ENCODE results near the gene SLC16A2.

SLC16A2 gene

GRCh38 chrX:74535408-74536151 lies 114.3 kb downstream of the SLC16A2 start:
- H3K36me3 ChIP-seq (ENCODE audit: control insufficient read depth, insufficient read depth, low read length) = no peaks in the 10 kb centered on the region
- H3K9me3 ChIP-seq (ENCODE audit: control insufficient read depth, low read length) = no peaks in the 10 kb centered on the region
- peak overlapping the region; percentile 38 for H3K4me3 ChIP-seq (ENCODE audit: extremely low read depth, insufficient read depth, low read length, poor library complexity, severe bottlenecking)
- H3K4me1 ChIP-seq (ENCODE audit: control insufficient read depth, insufficient read depth, low read length, poor library complexity, severe bottlenecking) = no peaks in the 10 kb centered on the region
- H3K27ac ChIP-seq (ENCODE audit: low read depth, low read length, severe bottlenecking) = peak overlapping the region; percentile 29
- WGBS, 2 experiments (ENCODE audit: insufficient coverage in 2 of 2) = 0% methylated on average over 1 to 6 of the region's 37 CpGs

GRCh38 chrX:74536152-74536831 lies 115.0 kb downstream of the SLC16A2 start:
- peak overlapping the region; percentile 38 for H3K4me3 ChIP-seq (ENCODE audit: extremely low read depth, insufficient read depth, low read length, poor library complexity, severe bottlenecking)
- H3K27ac ChIP-seq (ENCODE audit: low read depth, low read length, severe bottlenecking) = peak overlapping the region; percentile 57
- WGBS, 2 experiments (ENCODE audit: insufficient coverage in 2 of 2) = 0% methylated on average over 16 of the region's 48 CpGs; no CpG with 5 or more reads in 1 of the 2 experiments
- no peaks in the 10 kb centered on the region for H3K9me3 ChIP-seq (ENCODE audit: control insufficient read depth, low read length)
- no peaks in the 10 kb centered on the region for H3K36me3 ChIP-seq (ENCODE audit: control insufficient read depth, insufficient read depth, low read length)
- H3K4me1 ChIP-seq (ENCODE audit: control insufficient read depth, insufficient read depth, low read length, poor library complexity, severe bottlenecking) = no peaks in the 10 kb centered on the region

- Histone ChIP-seq H3K36me3 (ENCODE audit: control insufficient read depth, insufficient read depth, low read length) (no peaks in the 10 kb centered on the region), H3K9me3 (ENCODE audit: control insufficient read depth, low read length) (no peaks in the 10 kb centered on the region), H3K4me1 (ENCODE audit: control insufficient read depth, insufficient read depth, low read length, poor library complexity, severe bottlenecking) (no peaks in the 10 kb centered on the region), H3K27ac (ENCODE audit: low read depth, low read length, severe bottlenecking) (peak overlapping the region; percentile 57), H3K4me3 (ENCODE audit: extremely low read depth, insufficient read depth, low read length, poor library complexity, severe bottlenecking) (peak overlapping the region; percentile 38)
- 4% methylated on average over 4 of the region's 26 CpGs; no CpG with 5 or more reads in 1 of the 2 experiments for WGBS, 2 experiments (ENCODE audit: insufficient coverage in 2 of 2)
These were observed 115.6 kb downstream of the SLC16A2 start for GRCh38 chrX:74536832-74537371.

DNA sequence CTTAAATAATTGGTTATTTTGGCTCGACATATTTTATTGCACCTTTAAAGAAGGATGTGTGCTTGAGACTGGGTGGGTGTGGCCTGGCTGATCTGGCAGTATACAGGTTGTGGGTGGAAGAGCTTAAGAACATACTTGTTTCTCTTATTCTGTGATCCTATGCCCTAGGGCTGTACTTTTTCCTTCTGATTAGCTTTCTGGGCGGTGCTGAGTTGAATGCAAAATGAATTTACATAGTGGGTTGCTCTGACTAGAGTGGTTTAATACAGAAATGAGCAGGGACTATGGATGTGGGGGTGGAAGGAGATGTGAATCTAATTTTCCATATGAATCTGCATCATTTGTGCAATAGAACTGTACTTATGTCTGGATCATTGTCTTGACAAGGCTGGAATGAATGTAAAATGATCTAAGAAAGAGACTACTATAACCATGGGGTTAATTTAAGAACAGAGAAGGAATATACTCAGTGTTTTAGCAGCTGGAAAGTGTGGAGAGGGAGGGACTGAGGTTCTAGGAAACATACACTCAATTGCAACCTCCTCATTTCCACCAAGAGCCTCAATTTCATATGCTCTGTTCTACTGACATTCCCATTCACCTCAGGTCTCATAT lies 119.4 kb downstream of the SLC16A2 start:
- Histone ChIP-seq H3K36me3 (ENCODE audit: control insufficient read depth, insufficient read depth, low read length) (no peaks in the 10 kb centered on the region), H3K27ac (ENCODE audit: low read depth, low read length, severe bottlenecking) (no peak overlapping the region), H3K9me3 (ENCODE audit: control insufficient read depth, low read length) (no peaks in the 10 kb centered on the region), H3K4me1 (ENCODE audit: control insufficient read depth, insufficient read depth, low read length, poor library complexity, severe bottlenecking) (no peaks in the 10 kb centered on the region), H3K4me3 (ENCODE audit: extremely low read depth, insufficient read depth, low read length, poor library complexity, severe bottlenecking) (no peak overlapping the region)
- 100% methylated on average over 2 of the region's 2 CpGs; no CpG with 5 or more reads in 1 of the 2 experiments for WGBS, 2 experiments (ENCODE audit: insufficient coverage in 2 of 2)

DNA sequence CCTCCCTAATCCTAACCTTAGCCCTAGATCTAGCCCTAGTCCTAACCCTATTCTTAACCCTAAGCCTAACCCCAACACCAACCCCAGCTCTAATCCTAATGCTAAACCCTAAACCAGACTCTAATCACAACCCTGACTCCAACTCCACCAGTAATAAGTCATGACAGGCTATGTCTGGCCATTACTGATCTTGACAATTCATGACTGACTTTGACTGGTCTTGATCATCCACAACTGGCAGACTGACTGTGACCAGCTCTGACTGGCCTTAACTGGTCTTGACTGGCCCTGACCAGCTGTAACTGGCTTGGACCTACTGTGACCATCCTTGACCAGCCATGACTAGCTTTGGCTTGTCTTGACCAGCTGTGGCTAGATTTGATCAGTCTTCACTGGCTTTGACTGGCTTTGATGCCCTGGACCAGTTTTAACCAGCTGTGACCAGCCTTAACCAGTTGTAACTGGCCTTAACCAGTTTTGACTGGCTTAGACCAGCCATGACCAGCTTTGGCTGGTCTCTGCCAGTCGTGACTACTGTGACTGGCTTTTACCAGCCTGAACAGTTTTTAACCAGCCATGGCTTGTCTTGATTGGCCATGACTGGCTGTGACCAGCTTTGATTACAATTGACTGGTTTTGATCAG lies 124.7 kb downstream of the SLC16A2 start:
- no peak overlapping the region for H3K4me3 ChIP-seq (ENCODE audit: extremely low read depth, insufficient read depth, low read length, poor library complexity, severe bottlenecking)
- 78 to 100% methylated on average over 1 of the region's 1 CpG for WGBS, 2 experiments (ENCODE audit: insufficient coverage in 2 of 2)
- H3K27ac ChIP-seq (ENCODE audit: low read depth, low read length, severe bottlenecking) = no peak overlapping the region
- no peaks in the 10 kb centered on the region for H3K4me1 ChIP-seq (ENCODE audit: control insufficient read depth, insufficient read depth, low read length, poor library complexity, severe bottlenecking)
- no peaks in the 10 kb centered on the region for H3K9me3 ChIP-seq (ENCODE audit: control insufficient read depth, low read length)
- no peaks in the 10 kb centered on the region for H3K36me3 ChIP-seq (ENCODE audit: control insufficient read depth, insufficient read depth, low read length)

DNA sequence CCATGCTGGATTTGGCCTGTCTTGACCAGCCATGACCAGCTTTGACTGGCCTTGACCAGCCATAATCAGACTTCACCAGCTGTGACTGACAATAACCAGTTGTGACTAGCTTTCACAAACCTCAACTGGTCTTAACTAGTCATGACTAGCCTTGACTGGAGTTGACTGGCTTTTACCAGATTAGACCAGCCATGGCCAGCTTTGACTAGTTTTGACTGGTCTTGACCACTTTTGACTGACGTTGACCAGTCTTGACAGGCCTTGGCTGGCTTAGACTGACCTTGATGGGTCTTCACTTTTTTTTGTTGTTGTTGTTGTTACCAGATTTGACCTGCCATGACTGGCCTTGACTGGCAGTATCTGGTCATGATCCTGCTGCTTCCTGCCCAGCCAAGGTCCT lies 125.7 kb downstream of the SLC16A2 start:
- WGBS, 2 experiments (ENCODE audit: insufficient coverage in 2 of 2) = 100% methylated on average over 1 of the region's 1 CpG; no CpG with 5 or more reads in 1 of the 2 experiments
- peak overlapping the region; percentile 23 for H3K27ac ChIP-seq (ENCODE audit: low read depth, low read length, severe bottlenecking)
- no peaks in the 10 kb centered on the region for H3K9me3 ChIP-seq (ENCODE audit: control insufficient read depth, low read length)
- H3K36me3 ChIP-seq (ENCODE audit: control insufficient read depth, insufficient read depth, low read length) = no peaks in the 10 kb centered on the region
- no peak overlapping the region for H3K4me3 ChIP-seq (ENCODE audit: extremely low read depth, insufficient read depth, low read length, poor library complexity, severe bottlenecking)
- no peaks in the 10 kb centered on the region for H3K4me1 ChIP-seq (ENCODE audit: control insufficient read depth, insufficient read depth, low read length, poor library complexity, severe bottlenecking)

DNA sequence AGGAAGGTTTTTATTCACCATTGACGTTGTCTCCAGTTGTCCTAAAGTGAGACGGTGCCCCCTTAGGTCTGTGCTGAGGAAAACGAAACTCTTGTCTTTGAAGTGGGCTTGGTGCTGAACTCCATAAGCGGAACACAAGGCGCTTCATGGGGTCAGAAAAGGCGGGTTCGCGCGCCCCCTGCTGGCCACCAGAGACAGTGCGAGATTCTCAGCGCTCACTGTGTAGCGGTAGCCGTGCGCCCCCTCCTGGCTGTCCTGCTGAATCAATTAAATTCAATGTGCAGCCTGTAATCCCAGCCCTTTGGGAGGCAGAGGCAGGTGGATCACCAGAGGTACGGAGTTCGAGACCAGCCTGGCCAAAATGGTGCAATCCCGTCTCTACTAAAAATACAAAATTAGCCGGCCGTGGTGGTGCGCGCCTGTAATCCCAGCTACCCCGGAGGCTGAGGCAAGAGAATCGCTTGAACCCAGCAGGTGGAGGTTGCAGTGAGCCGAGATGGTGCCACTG lies 129.1 kb downstream of the SLC16A2 start:
- H3K36me3 ChIP-seq (ENCODE audit: control insufficient read depth, insufficient read depth, low read length) = no peaks in the 10 kb centered on the region
- no peaks in the 10 kb centered on the region for H3K9me3 ChIP-seq (ENCODE audit: control insufficient read depth, low read length)
- H3K4me1 ChIP-seq (ENCODE audit: control insufficient read depth, insufficient read depth, low read length, poor library complexity, severe bottlenecking) = no peaks in the 10 kb centered on the region
- WGBS, 2 experiments (ENCODE audit: insufficient coverage in 2 of 2) = 4% methylated on average over 5 of the region's 24 CpGs; no CpG with 5 or more reads in 1 of the 2 experiments
- no peak overlapping the region for H3K4me3 ChIP-seq (ENCODE audit: extremely low read depth, insufficient read depth, low read length, poor library complexity, severe bottlenecking)
- no peak overlapping the region for H3K27ac ChIP-seq (ENCODE audit: low read depth, low read length, severe bottlenecking)

GRCh38 chrX:74551934-74552333 lies 130.6 kb downstream of the SLC16A2 start:
- no peaks in the 10 kb centered on the region for H3K36me3 ChIP-seq (ENCODE audit: control insufficient read depth, insufficient read depth, low read length)
- H3K4me3 ChIP-seq (ENCODE audit: extremely low read depth, insufficient read depth, low read length, poor library complexity, severe bottlenecking) = no peak overlapping the region
- H3K4me1 ChIP-seq (ENCODE audit: control insufficient read depth, insufficient read depth, low read length, poor library complexity, severe bottlenecking) = no peaks in the 10 kb centered on the region
- H3K9me3 ChIP-seq (ENCODE audit: control insufficient read depth, low read length) = no peaks in the 10 kb centered on the region
- no CpG with 5 or more reads among the region's 2 CpGs for WGBS, 2 experiments (ENCODE audit: insufficient coverage in 2 of 2)
- no peak overlapping the region for H3K27ac ChIP-seq (ENCODE audit: low read depth, low read length, severe bottlenecking)

- no CpG with 5 or more reads among the region's 2 CpGs for WGBS, 2 experiments (ENCODE audit: insufficient coverage in 2 of 2)
- no peak overlapping the region for H3K27ac ChIP-seq (ENCODE audit: low read depth, low read length, severe bottlenecking)
- no peaks in the 10 kb centered on the region for H3K9me3 ChIP-seq (ENCODE audit: control insufficient read depth, low read length)
- no peaks in the 10 kb centered on the region for H3K36me3 ChIP-seq (ENCODE audit: control insufficient read depth, insufficient read depth, low read length)
- no peak overlapping the region for H3K4me3 ChIP-seq (ENCODE audit: extremely low read depth, insufficient read depth, low read length, poor library complexity, severe bottlenecking)
- no peaks in the 10 kb centered on the region for H3K4me1 ChIP-seq (ENCODE audit: control insufficient read depth, insufficient read depth, low read length, poor library complexity, severe bottlenecking)
These were observed 136.1 kb downstream of the SLC16A2 start for GRCh38 chrX:74557378-74557777.

DNA sequence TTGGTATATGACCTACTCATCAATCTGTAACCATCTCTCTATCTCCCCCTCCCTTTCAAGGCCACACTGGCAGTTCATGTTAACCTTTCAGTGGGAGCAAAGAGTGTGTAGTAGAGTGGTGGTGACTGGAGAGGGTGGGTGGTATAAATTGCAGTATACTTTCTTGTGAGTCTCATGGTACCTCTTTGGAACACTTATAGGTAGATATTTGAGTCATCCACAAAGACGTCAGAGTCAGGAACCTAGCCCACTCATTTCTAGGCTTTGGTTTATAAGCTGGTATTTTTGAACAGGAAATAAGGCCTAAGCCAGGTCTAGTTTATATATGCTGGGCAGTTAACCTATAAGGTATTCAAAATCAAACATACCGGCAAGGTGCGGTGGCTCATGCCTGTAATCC lies 156.8 kb downstream of the SLC16A2 start:
- WGBS, 2 experiments (ENCODE audit: insufficient coverage in 2 of 2) = 73 to 100% methylated on average over 2 to 3 of the region's 3 CpGs
- Histone ChIP-seq H3K27ac (ENCODE audit: low read depth, low read length, severe bottlenecking) (no peak overlapping the region), H3K36me3 (ENCODE audit: control insufficient read depth, insufficient read depth, low read length) (no peaks in the 10 kb centered on the region), H3K4me3 (ENCODE audit: extremely low read depth, insufficient read depth, low read length, poor library complexity, severe bottlenecking) (no peak overlapping the region), H3K4me1 (ENCODE audit: control insufficient read depth, insufficient read depth, low read length, poor library complexity, severe bottlenecking) (no peaks in the 10 kb centered on the region), H3K9me3 (ENCODE audit: control insufficient read depth, low read length) (no peaks in the 10 kb centered on the region)

All from mesodermal cell (in vitro differentiated cells).